Lower lobe of right lung (tissue), 2 donors: ENCODE results near the gene RASL12. TPM values are rescaled to one million over a fixed set of nuclear protein-coding genes. Genes with fewer than 3 reads are reported as not detected.
"Not testable (repeated sequence)": the region's sequence is repeated elsewhere in the genome, so short reads cannot be mapped to it uniquely, and the experiment has no call there.

ENCODE experiments used
- ATAC-seq, 2 donors: fragments of 200-7000 bp; cut with Tn5 transposase; one replicate each; pipeline ENCODE4 v1.9.1; 2020 to 2022; ENCODE audit warnings: mild to moderate bottlenecking in 2 of 2, moderate library complexity in 2 of 2
- DNase-seq: peaks from one replicate; pipeline ENCODE4 v3.0.0-alpha.2; 2020
- H3K27ac ChIP-seq: fragments of 200-600 bp; one replicate; pipeline ENCODE4 v1.8.0; 2022
- H3K27me3 ChIP-seq: fragments of 200-600 bp; one replicate; pipeline ENCODE4 v1.8.0; 2022; ENCODE audit warnings: low read depth
- H3K36me3 ChIP-seq: fragments of 200-600 bp; one replicate; pipeline ENCODE4 v1.8.0; 2022; ENCODE audit warnings: mild to moderate bottlenecking
- H3K4me1 ChIP-seq: fragments of 200-600 bp; one replicate; pipeline ENCODE4 v1.8.0; 2022
- H3K4me3 ChIP-seq: fragments of 200-600 bp; one replicate; pipeline ENCODE4 v1.8.0; 2022; ENCODE audit warnings: mild to moderate bottlenecking
- H3K9me3 ChIP-seq: fragments of 200-600 bp; one replicate; pipeline ENCODE4 v1.8.0; 2022
- intact Hi-C: fragments of 100-400 bp; cut with DNase I; formaldehyde crosslinking; loops from one replicate; pipeline ENCODE4 v1.11.0; 2022
- total RNA-seq: library from RNA; stranded (reverse); fragmentation: NEBNext Ultra II Directional; extraction: Animal tissue kit (Norgen Biotek cat#: 25700); gene quantifications from one replicate; pipeline ENCODE4 v1.2.1, GENCODE V29; 2021
- TF ChIP-seq, protein P1 (sequence below): fragments of 200-600 bp; IDR thresholded peaks from one replicate; pipeline ENCODE4 v1.8.0; 2022; ENCODE audit warnings: antibody characterized with exemption, mild to moderate bottlenecking
- donor health status: DM: no; HTN: yes; CAD: no; lungs with severe emphysema.

The RASL12 gene
- total RNA-seq, 1 donor from 2014 or later, result 21.5 TPM

DNA sequence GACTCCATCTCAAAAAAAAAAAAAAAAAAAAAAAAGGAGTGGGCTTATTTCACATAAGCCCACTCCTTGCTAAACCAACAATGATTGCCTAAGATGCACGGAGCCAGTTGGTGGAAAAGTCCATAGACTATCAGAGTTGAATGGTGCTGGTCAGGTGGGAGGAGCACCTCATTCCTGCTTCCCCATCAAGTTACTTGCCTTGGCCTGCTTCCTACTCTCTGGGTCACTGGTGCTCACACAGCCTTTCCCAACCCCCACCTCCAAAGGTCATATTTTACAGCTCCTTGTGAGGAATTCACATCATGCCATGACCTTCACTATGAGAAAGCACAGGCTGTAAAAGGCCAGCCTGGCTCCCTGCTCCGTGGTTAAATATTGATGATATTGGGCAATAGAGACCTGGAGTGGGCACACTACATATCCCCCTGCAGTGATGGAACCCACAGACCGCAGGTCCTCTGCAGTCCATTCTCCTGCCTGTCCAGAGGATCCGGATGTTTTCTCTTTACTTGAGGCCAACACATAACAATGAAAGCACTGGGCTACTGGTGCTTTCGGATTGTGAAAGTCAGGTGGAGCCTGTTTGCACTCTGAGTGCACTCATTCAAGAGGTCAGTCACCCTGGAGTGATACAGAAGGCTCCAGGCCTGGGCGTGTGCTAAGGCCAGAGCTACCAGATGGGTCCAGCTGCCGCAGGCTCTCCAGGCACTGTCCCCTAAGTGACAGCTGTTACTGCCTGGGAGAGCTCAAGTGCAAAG lies 22.9 kb downstream of the RASL12 start, which contains the start of gene SLC51B:
TSS of gene SLC51B (plus strand) at position 664 of the 758 bp plus-strand sequence. CDS start 4,618 bp downstream, outside the sequence.
- Histone ChIP-seq H3K4me1 (peaks cover 36% of the 10 kb centered on the region), H3K9me3 (no peaks in the 10 kb centered on the region), H3K4me3 (peak within 1 kb of the TSS; percentile 1), H3K27me3 (no peaks in the 10 kb centered on the region), H3K36me3 (no peaks in the 10 kb centered on the region), H3K27ac (peak within 1 kb of the TSS; percentile 46)
- intact Hi-C loops, result no loop called here
- DNase-seq (peak; percentile 71), ATAC-seq (peak; percentile 91 to 92)
- TF ChIP-seq, protein P1, sequence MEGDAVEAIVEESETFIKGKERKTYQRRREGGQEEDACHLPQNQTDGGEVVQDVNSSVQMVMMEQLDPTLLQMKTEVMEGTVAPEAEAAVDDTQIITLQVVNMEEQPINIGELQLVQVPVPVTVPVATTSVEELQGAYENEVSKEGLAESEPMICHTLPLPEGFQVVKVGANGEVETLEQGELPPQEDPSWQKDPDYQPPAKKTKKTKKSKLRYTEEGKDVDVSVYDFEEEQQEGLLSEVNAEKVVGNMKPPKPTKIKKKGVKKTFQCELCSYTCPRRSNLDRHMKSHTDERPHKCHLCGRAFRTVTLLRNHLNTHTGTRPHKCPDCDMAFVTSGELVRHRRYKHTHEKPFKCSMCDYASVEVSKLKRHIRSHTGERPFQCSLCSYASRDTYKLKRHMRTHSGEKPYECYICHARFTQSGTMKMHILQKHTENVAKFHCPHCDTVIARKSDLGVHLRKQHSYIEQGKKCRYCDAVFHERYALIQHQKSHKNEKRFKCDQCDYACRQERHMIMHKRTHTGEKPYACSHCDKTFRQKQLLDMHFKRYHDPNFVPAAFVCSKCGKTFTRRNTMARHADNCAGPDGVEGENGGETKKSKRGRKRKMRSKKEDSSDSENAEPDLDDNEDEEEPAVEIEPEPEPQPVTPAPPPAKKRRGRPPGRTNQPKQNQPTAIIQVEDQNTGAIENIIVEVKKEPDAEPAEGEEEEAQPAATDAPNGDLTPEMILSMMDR, result no peak

DNA sequence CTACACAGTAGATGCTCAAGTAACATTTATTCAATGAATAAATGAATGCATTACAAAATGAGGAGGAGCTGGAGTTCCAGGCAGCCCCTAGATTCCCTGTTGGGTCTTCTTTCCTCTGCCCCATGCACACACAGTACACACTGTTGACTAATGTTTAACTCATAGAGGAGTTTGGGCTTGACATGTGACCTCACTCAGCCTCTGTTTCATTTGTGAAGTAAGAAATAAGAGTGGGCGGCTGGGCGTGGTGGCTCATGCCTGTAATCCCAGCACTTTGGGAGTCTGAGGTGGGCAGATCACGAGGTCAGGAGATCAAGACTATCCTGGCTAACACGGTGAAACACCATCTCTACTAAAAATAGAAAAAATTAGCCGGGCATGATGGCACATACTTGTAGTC lies 23.6 kb downstream of the RASL12 start:
- intact Hi-C loops, H3K4me3 ChIP-seq, H3K36me3 ChIP-seq, H3K27me3 ChIP-seq, H3K9me3 ChIP-seq: not testable (repeated sequence)
- DNase-seq (peak; percentile 61), ATAC-seq (peak; percentile 68 to 84)
- Histone ChIP-seq H3K27ac (peak overlapping the region; percentile 46), H3K4me1 (peaks cover 29% of the 10 kb centered on the region)

DNA sequence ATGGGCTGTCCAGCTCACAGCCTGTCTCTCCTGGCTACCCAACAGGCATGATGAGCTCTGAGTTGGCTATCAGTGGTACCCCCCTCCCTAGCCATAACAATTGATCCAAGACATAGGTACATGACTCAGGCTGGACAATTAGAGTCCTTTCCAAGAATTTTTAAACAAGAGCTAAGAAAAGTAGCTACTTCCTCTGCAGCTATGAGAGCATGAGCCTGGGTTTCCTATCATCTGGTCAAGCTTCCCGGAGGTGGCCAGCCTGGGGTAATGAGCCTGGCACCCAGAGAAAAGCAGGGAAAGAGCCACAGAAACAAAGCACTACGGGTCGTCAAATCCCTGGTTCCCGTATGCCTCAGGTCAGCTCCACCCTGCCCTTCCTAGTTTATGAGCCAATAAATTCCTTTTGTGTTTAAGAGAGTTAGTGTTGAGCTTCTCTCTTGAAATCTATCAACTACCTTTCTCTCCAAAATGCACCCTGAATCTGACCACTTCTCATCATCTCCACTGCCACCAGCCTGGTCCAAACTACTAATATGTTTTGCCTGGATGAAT lies 24.9 kb downstream of the RASL12 start:
- intact Hi-C loops, result no loop called here
- TF ChIP-seq, protein P1, result no peak
- no peaks in the 10 kb centered on the region for H3K9me3 ChIP-seq
- no peaks in the 10 kb centered on the region for H3K36me3 ChIP-seq
- peaks cover 24% of the 10 kb centered on the region for H3K4me1 ChIP-seq
- H3K27ac ChIP-seq, result no peak overlapping the region
- no peak for ATAC-seq
- H3K27me3 ChIP-seq, result no peaks in the 10 kb centered on the region
- H3K4me3 ChIP-seq, result no peak overlapping the region
- DNase-seq, result no peak

DNA sequence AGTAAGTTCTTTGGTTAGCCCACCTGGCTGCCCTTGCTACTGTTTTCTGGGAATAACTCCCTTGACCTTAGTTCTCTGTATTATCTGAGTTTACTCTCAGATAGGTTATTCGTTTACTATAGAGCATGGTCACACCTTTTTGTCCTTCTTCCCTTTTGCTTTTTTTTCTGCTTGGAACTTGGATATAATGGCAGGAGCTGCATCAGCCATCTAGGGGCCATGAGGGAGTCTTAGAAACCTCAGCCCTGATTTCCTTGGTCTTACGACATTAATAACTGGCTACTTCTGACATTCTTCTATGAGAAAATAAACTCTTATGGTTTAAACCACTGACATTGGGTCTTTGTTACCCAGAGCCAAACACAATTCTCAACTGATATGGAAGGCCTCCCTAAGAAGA lies 26.0 kb downstream of the RASL12 start:
- H3K36me3 ChIP-seq, result no peaks in the 10 kb centered on the region
- no peak for DNase-seq
- H3K4me1 ChIP-seq, result peaks cover 24% of the 10 kb centered on the region
- intact Hi-C loops, result no loop called here
- H3K27ac ChIP-seq, result no peak overlapping the region
- no peaks in the 10 kb centered on the region for H3K27me3 ChIP-seq
- ATAC-seq, result no peak
- TF ChIP-seq, protein P1, result no peak
- no peaks in the 10 kb centered on the region for H3K9me3 ChIP-seq
- H3K4me3 ChIP-seq, result no peak overlapping the region

DNA sequence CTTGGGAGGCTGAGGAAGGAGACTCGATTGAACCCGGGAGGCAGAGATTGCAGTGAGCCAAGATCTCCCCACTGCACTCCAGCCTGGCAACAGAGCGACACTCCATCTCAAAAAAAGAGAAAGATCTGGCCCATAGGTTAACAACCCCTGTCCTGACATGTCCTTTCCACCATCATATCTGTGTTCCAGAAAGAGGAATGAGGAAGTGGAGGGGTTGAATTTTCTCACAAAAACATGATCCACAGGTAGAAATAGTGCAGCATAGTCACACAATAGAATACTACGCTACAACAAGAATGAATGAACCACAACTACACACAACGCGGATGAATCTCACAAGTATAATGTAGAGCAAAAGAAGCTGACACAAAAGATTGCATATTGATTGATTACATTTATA lies 27.3 kb downstream of the RASL12 start:
- Histone ChIP-seq H3K9me3 (no peaks in the 10 kb centered on the region), H3K27ac (no peak overlapping the region), H3K4me1 (peaks cover 20% of the 10 kb centered on the region), H3K36me3 (no peaks in the 10 kb centered on the region), H3K4me3 (no peak overlapping the region), H3K27me3 (no peaks in the 10 kb centered on the region)
- DNase-seq (no peak), ATAC-seq (no peak)
- TF ChIP-seq, protein P1, result no peak
- intact Hi-C loops, result no loop called here

DNA sequence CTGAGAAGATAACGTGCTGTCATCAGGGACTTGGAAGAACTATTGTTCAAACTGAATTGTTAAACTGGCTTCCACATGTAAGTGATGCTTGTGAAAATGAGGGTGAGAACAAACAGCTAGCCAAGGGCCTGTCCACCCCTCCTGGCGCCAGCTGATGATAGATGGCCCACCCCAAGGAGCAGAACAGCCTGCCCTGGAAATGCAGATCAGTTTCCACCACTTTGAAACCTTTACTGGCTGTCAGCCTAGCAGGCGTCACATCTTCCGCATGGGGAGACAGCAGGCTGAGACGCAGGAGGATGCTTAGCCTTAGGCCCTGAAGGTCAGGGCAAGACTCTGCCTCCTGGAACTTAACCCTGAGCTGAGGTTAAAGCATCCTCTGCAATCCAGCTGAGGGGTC lies 29.0 kb downstream of the RASL12 start:
- TF ChIP-seq, protein P1, result no peak
- Histone ChIP-seq H3K27ac (no peak overlapping the region), H3K27me3 (no peaks in the 10 kb centered on the region), H3K4me1 (peaks cover 4% of the 10 kb centered on the region), H3K4me3 (no peak overlapping the region), H3K36me3 (no peaks in the 10 kb centered on the region), H3K9me3 (no peaks in the 10 kb centered on the region)
- intact Hi-C loops, result no loop called here
- DNase-seq (no peak), ATAC-seq (no peak)
